Neural progenitor cell (in vitro differentiated cells): ENCODE data around the gene CCDC158. TPM values are rescaled to one million over a fixed set of nuclear protein-coding genes. Genes with fewer than 3 reads are reported as not detected.
A peak's percentile ranks its signal among the peaks of the same experiment; 100 is the strongest.

Source experiments
- DNase-seq: peaks from one replicate; pipeline ENCODE4 v3.0.0-alpha.2; 2016; ENCODE audit warnings: low spot score
- H2AFZ ChIP-seq: fragments of 200-600 bp; sonication (generic); replicated peaks from 2 replicates; pipeline ENCODE4 v1.6.1; 2016; ENCODE audit warnings: antibody characterized with exemption
- H3F3A ChIP-seq: fragments of 200-600 bp; sonication (generic); 2 replicates; pipeline ENCODE4 v1.6.1; 2016; ENCODE audit warnings: antibody characterized with exemption, low read depth
- H3K27ac ChIP-seq: fragments of 200-600 bp; sonication (generic); 2 replicates; pipeline ENCODE4 v1.5.1; 2016; ENCODE audit warnings: mild to moderate bottlenecking
- H3K27me3 ChIP-seq: fragments of 200-600 bp; sonication (generic); 2 replicates; pipeline ENCODE4 v1.6.1; 2016; ENCODE audit warnings: mild to moderate bottlenecking, moderate library complexity
- H3K36me3 ChIP-seq: fragments of 200-600 bp; sonication (generic); 2 replicates; pipeline ENCODE4 v1.5.1; 2016
- H3K4me1 ChIP-seq: fragments of 200-600 bp; sonication (generic); 2 replicates; pipeline ENCODE4 v1.6.1; 2016; ENCODE audit warnings: mixed run types
- H3K4me2 ChIP-seq: fragments of 200-600 bp; sonication (generic); 2 replicates; pipeline ENCODE4 v1.6.1; 2016
- H3K4me3 ChIP-seq: fragments of 200-600 bp; sonication (generic); 2 replicates; pipeline ENCODE4 v1.5.1; 2016
- H3K79me2 ChIP-seq: fragments of 200-600 bp; sonication (generic); 2 replicates; pipeline ENCODE4 v1.6.1; 2016; ENCODE audit warnings: low read depth
- H3K9ac ChIP-seq: fragments of 200-600 bp; sonication (generic); 2 replicates; pipeline ENCODE4 v1.6.1; 2016
- H3K9me3 ChIP-seq: fragments of 200-600 bp; sonication (generic); 2 replicates; pipeline ENCODE4 v1.5.1; 2016; ENCODE audit warnings: low read depth
- H4K20me1 ChIP-seq: fragments of 200-600 bp; sonication (generic); 2 replicates; pipeline ENCODE4 v1.6.1; 2016; ENCODE audit warnings: low read depth
- H3K27ac Mint-ChIP-seq: 3 replicates; pipeline ENCODE4 v1.8.0; 2021; ENCODE audit warnings: mixed read lengths
- H3K27me3 Mint-ChIP-seq: 2 replicates; pipeline ENCODE4 v1.8.0; 2022; ENCODE audit warnings: low read depth, mild to moderate bottlenecking, inconsistent platforms, moderate library complexity, mixed read lengths; ENCODE audit not compliant: insufficient read depth
- H3K36me3 Mint-ChIP-seq: 3 replicates; pipeline ENCODE4 v1.8.0; 2021; ENCODE audit warnings: mixed read lengths
- H3K4me1 Mint-ChIP-seq: 3 replicates; pipeline ENCODE4 v1.8.0; 2021; ENCODE audit warnings: mixed read lengths
- H3K4me3 Mint-ChIP-seq: 3 replicates; pipeline ENCODE4 v1.8.0; 2021; ENCODE audit warnings: mild to moderate bottlenecking, moderate library complexity, mixed read lengths
- H3K9me3 Mint-ChIP-seq: 3 replicates; pipeline ENCODE4 v1.8.0; 2020; ENCODE audit warnings: mixed read lengths
- CTCF ChIP-seq: fragments of 200-600 bp; sonication (generic); IDR thresholded peaks from 2 replicates; pipeline ENCODE4 v1.5.1; 2017; ENCODE audit warnings: antibody characterized with exemption, mild to moderate bottlenecking
- EZH2 ChIP-seq: fragments of 200-600 bp; sonication (generic); IDR thresholded peaks from 2 replicates; pipeline ENCODE4 v1.6.1; 2017; ENCODE audit warnings: antibody characterized with exemption, mild to moderate bottlenecking, moderate library complexity
- EZH2phosphoT487 ChIP-seq: fragments of 200-600 bp; sonication (generic); IDR thresholded peaks from 2 replicates; pipeline ENCODE4 v1.6.1; 2017; ENCODE audit warnings: antibody characterized with exemption
- total RNA-seq: library from RNA; depleted of rRNA; stranded (reverse); fragments of >200 nt; gene quantifications from 2 replicates; pipeline ENCODE4 v1.2.3, GENCODE V29; 2015; ENCODE audit warnings: low replicate concordance

The CCDC158 gene
- total RNA-seq, 1 donor from 2014 or later = not detected

DNA sequence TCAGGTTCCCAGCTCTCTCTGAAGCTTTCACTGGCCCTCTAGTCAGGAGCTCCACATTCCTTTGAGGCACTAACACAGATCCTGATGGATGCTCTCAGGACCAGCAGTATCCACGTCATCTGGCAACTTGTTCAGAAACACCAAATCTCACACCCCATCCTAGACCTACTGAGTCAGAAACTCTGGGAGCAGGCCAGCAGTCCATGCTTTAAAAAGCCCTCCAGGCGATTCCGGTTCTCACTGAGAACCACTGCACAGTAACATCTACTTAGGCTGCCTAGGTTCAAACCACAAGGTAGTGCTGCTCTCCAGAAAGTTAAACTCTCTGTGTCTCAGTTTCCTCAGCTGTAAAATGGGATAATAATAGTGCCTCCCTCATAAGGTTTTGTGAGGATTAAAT lies 55.3 kb downstream of the CCDC158 start:
- TF ChIP-seq EZH2 = no peak
- TF ChIP-seq CTCF = no peak
- TF ChIP-seq EZH2phosphoT487 = no peak
- peaks cover 4% of the 10 kb centered on the region for H3K27me3 Mint-ChIP-seq
- H3K36me3 Mint-ChIP-seq = no peaks in the 10 kb centered on the region
- H3K4me1 Mint-ChIP-seq = no peaks in the 10 kb centered on the region
- H3K79me2 ChIP-seq = no peaks in the 10 kb centered on the region
- H3K4me3 ChIP-seq = no peak overlapping the region
- no peak overlapping the region for H2AFZ ChIP-seq
- no peak overlapping the region for H3K4me2 ChIP-seq
- no peaks in the 10 kb centered on the region for H3K4me1 ChIP-seq
- H3K27ac Mint-ChIP-seq = no peak overlapping the region
- H3K9me3 Mint-ChIP-seq = peaks cover 5% of the 10 kb centered on the region
- no peaks in the 10 kb centered on the region for H3F3A ChIP-seq
- H3K9ac ChIP-seq = no peak overlapping the region
- H3K36me3 ChIP-seq = no peaks in the 10 kb centered on the region
- H4K20me1 ChIP-seq = no peaks in the 10 kb centered on the region
- DNase-seq = no peak
- no peak overlapping the region for H3K4me3 Mint-ChIP-seq
- no peak overlapping the region for H3K27ac ChIP-seq
- H3K27me3 ChIP-seq = no peaks in the 10 kb centered on the region
- H3K9me3 ChIP-seq = no peaks in the 10 kb centered on the region

DNA sequence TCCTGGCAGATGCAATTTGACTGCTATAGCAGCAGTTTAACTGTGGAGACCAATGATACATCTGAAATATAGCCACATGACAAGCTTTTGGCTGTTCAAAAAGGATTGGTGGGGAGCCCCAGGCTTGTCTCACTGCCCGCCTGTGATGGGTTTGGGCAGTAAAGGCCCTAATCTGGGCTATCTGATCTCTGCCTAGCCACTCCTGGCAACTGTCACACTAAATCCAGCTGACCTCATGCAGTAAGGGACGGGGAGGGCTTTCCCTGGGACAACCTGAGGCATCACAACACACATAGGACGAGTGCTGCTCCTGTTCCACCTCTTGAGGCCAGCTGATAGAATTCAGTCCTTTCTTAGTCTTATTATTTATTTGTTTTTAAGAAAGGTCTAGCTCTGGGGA lies 56.2 kb downstream of the CCDC158 start:
- no peak overlapping the region for H3K4me2 ChIP-seq
- H3K9ac ChIP-seq = no peak overlapping the region
- H3K9me3 Mint-ChIP-seq = peaks cover 11% of the 10 kb centered on the region
- H3F3A ChIP-seq = no peaks in the 10 kb centered on the region
- H3K27me3 ChIP-seq = no peaks in the 10 kb centered on the region
- no peaks in the 10 kb centered on the region for H3K4me1 ChIP-seq
- H3K36me3 ChIP-seq = no peaks in the 10 kb centered on the region
- H3K27ac Mint-ChIP-seq = no peak overlapping the region
- H3K4me3 ChIP-seq = no peak overlapping the region
- H2AFZ ChIP-seq = no peak overlapping the region
- H4K20me1 ChIP-seq = no peaks in the 10 kb centered on the region
- TF ChIP-seq CTCF = no peak
- TF ChIP-seq EZH2phosphoT487 = no peak
- TF ChIP-seq EZH2 = no peak
- no peak for DNase-seq
- H3K4me1 Mint-ChIP-seq = no peaks in the 10 kb centered on the region
- H3K4me3 Mint-ChIP-seq = no peak overlapping the region
- H3K36me3 Mint-ChIP-seq = no peaks in the 10 kb centered on the region
- no peaks in the 10 kb centered on the region for H3K9me3 ChIP-seq
- H3K27ac ChIP-seq = no peak overlapping the region
- peaks cover 5% of the 10 kb centered on the region for H3K27me3 Mint-ChIP-seq
- no peaks in the 10 kb centered on the region for H3K79me2 ChIP-seq

GRCh38 chr4:76363556-76364290 lies 57.2 kb downstream of the CCDC158 start:
- H3K36me3 ChIP-seq = no peaks in the 10 kb centered on the region
- H3K9ac ChIP-seq = no peak overlapping the region
- TF ChIP-seq EZH2 (no peak), EZH2phosphoT487 (no peak), CTCF (no peak)
- no peaks in the 10 kb centered on the region for H3K27me3 ChIP-seq
- H3F3A ChIP-seq = no peaks in the 10 kb centered on the region
- no peaks in the 10 kb centered on the region for H4K20me1 ChIP-seq
- Mint-ChIP-seq H3K27ac (peak overlapping the region; percentile 29), H3K4me1 (no peaks in the 10 kb centered on the region), H3K4me3 (no peak overlapping the region), H3K9me3 (peaks cover 21% of the 10 kb centered on the region), H3K36me3 (no peaks in the 10 kb centered on the region), H3K27me3 (peaks cover 5% of the 10 kb centered on the region)
- no peak overlapping the region for H2AFZ ChIP-seq
- H3K4me1 ChIP-seq = no peaks in the 10 kb centered on the region
- H3K27ac ChIP-seq = no peak overlapping the region
- no peaks in the 10 kb centered on the region for H3K9me3 ChIP-seq
- H3K4me3 ChIP-seq = no peak overlapping the region
- no peak overlapping the region for H3K4me2 ChIP-seq
- no peak for DNase-seq
- H3K79me2 ChIP-seq = no peaks in the 10 kb centered on the region
